ENCODE results near the gene PGRMC1.
"Not testable (repeated sequence)": the region's sequence is repeated elsewhere in the genome, so short reads cannot be mapped to it uniquely, and the experiment has no call there.

PGRMC1 gene

GRCh38 chrX:119249891-119250290 is 13.8 kb downstream of the PGRMC1 start:
- H3K4me1 ChIP-seq (ENCODE audit: insufficient read depth, insufficient read length) = no peaks in the 10 kb centered on the region
- no peaks in the 10 kb centered on the region for H3K9me3 ChIP-seq (ENCODE audit: insufficient read depth, low read length)
- DNase-seq (ENCODE audit: low read depth, low spot score) = no peak
- H3K9ac ChIP-seq (ENCODE audit: insufficient read length, low read depth) = no peak overlapping the region
- no peak overlapping the region for H3K4me3 ChIP-seq (ENCODE audit: insufficient read length, low read depth)
- TF ChIP-seq SUZ12 (IDR thresholded peaks at IDR 0.05; ENCODE audit: extremely low read depth, insufficient read depth, insufficient read length) = no peak
- no peak for TF ChIP-seq YY1 (IDR thresholded peaks at IDR 0.05; ENCODE audit: insufficient read depth, insufficient read length)
- no peak for TF ChIP-seq ZNF274 (IDR thresholded peaks at IDR 0.05; ENCODE audit: low read depth, low read length)
- no peaks in the 10 kb centered on the region for H3K27me3 ChIP-seq (ENCODE audit: insufficient read depth, insufficient read length)
- peaks cover 19% of the 10 kb centered on the region for H3K36me3 ChIP-seq (ENCODE audit: insufficient read depth, insufficient read length, low read length)

GRCh38 chrX:119251386-119251785 is 15.3 kb downstream of the PGRMC1 start:
- H3K4me1 ChIP-seq (ENCODE audit: insufficient read depth, insufficient read length) = no peaks in the 10 kb centered on the region
- no peak overlapping the region for H3K9ac ChIP-seq (ENCODE audit: insufficient read length, low read depth)
- no peak for DNase-seq (ENCODE audit: low read depth, low spot score)
- no peak for TF ChIP-seq SUZ12 (IDR thresholded peaks at IDR 0.05; ENCODE audit: extremely low read depth, insufficient read depth, insufficient read length)
- no peak for TF ChIP-seq YY1 (IDR thresholded peaks at IDR 0.05; ENCODE audit: insufficient read depth, insufficient read length)
- no peak for TF ChIP-seq ZNF274 (IDR thresholded peaks at IDR 0.05; ENCODE audit: low read depth, low read length)
- H3K27me3 ChIP-seq (ENCODE audit: insufficient read depth, insufficient read length) = no peaks in the 10 kb centered on the region
- no peaks in the 10 kb centered on the region for H3K9me3 ChIP-seq (ENCODE audit: insufficient read depth, low read length)
- H3K4me3 ChIP-seq (ENCODE audit: insufficient read length, low read depth) = no peak overlapping the region
- peaks cover 7% of the 10 kb centered on the region for H3K36me3 ChIP-seq (ENCODE audit: insufficient read depth, insufficient read length, low read length)

GRCh38 chrX:119252716-119253115 is 16.6 kb downstream of the PGRMC1 start:
- Histone ChIP-seq H3K4me3 (ENCODE audit: insufficient read length, low read depth) (no peak overlapping the region), H3K4me1 (ENCODE audit: insufficient read depth, insufficient read length) (no peaks in the 10 kb centered on the region), H3K27me3 (ENCODE audit: insufficient read depth, insufficient read length) (no peaks in the 10 kb centered on the region), H3K9ac (ENCODE audit: insufficient read length, low read depth) (no peak overlapping the region), H3K9me3 (ENCODE audit: insufficient read depth, low read length) (no peaks in the 10 kb centered on the region), H3K36me3 (ENCODE audit: insufficient read depth, insufficient read length, low read length) (peaks cover 4% of the 10 kb centered on the region)
- TF ChIP-seq ZNF274 (IDR thresholded peaks at IDR 0.05; ENCODE audit: low read depth, low read length) (no peak), YY1 (IDR thresholded peaks at IDR 0.05; ENCODE audit: insufficient read depth, insufficient read length) (no peak), SUZ12 (IDR thresholded peaks at IDR 0.05; ENCODE audit: extremely low read depth, insufficient read depth, insufficient read length) (no peak)
- DNase-seq (ENCODE audit: low read depth, low spot score) = no peak

GRCh38 chrX:119266364-119266995 is 30.4 kb downstream of the PGRMC1 start:
- no peaks in the 10 kb centered on the region for H3K27me3 ChIP-seq (ENCODE audit: insufficient read depth, insufficient read length)
- TF ChIP-seq SUZ12 (IDR thresholded peaks at IDR 0.05; ENCODE audit: extremely low read depth, insufficient read depth, insufficient read length) (no peak), YY1 (IDR thresholded peaks at IDR 0.05; ENCODE audit: insufficient read depth, insufficient read length) (no peak), ZNF274 (IDR thresholded peaks at IDR 0.05; ENCODE audit: low read depth, low read length) (no peak)
- no peak for DNase-seq (ENCODE audit: low read depth, low spot score)
- H3K9ac ChIP-seq (ENCODE audit: insufficient read length, low read depth) = no peak overlapping the region
- no peaks in the 10 kb centered on the region for H3K4me1 ChIP-seq (ENCODE audit: insufficient read depth, insufficient read length)
- no peaks in the 10 kb centered on the region for H3K9me3 ChIP-seq (ENCODE audit: insufficient read depth, low read length)
- no peaks in the 10 kb centered on the region for H3K36me3 ChIP-seq (ENCODE audit: insufficient read depth, insufficient read length, low read length)
- H3K4me3 ChIP-seq (ENCODE audit: insufficient read length, low read depth) = no peak overlapping the region

- not testable (repeated sequence) for H3K4me3 ChIP-seq (ENCODE audit: insufficient read length, low read depth); DNase-seq (ENCODE audit: low read depth, low spot score); H3K36me3 ChIP-seq (ENCODE audit: insufficient read depth, insufficient read length, low read length); H3K9ac ChIP-seq (ENCODE audit: insufficient read length, low read depth); H3K9me3 ChIP-seq (ENCODE audit: insufficient read depth, low read length); H3K4me1 ChIP-seq (ENCODE audit: insufficient read depth, insufficient read length); H3K27me3 ChIP-seq (ENCODE audit: insufficient read depth, insufficient read length)
Observed at GRCh38 chrX:119267115-119267514, 31.0 kb downstream of the PGRMC1 start.

- H3K4me3 ChIP-seq (ENCODE audit: insufficient read length, low read depth) = no peak overlapping the region
- no peak for DNase-seq (ENCODE audit: low read depth, low spot score)
- TF ChIP-seq YY1 (IDR thresholded peaks at IDR 0.05; ENCODE audit: insufficient read depth, insufficient read length) (no peak), SUZ12 (IDR thresholded peaks at IDR 0.05; ENCODE audit: extremely low read depth, insufficient read depth, insufficient read length) (no peak), ZNF274 (IDR thresholded peaks at IDR 0.05; ENCODE audit: low read depth, low read length) (no peak)
- H3K9me3 ChIP-seq (ENCODE audit: insufficient read depth, low read length) = peaks cover 5% of the 10 kb centered on the region; the same call in 1 of the 2 replicates
- no peaks in the 10 kb centered on the region for H3K4me1 ChIP-seq (ENCODE audit: insufficient read depth, insufficient read length)
- H3K9ac ChIP-seq (ENCODE audit: insufficient read length, low read depth) = no peak overlapping the region
- no peaks in the 10 kb centered on the region for H3K27me3 ChIP-seq (ENCODE audit: insufficient read depth, insufficient read length)
- H3K36me3 ChIP-seq (ENCODE audit: insufficient read depth, insufficient read length, low read length) = no peaks in the 10 kb centered on the region
Observed at GRCh38 chrX:119272882-119273419, 36.9 kb downstream of the PGRMC1 start.

- H3K27me3 ChIP-seq (ENCODE audit: insufficient read depth, insufficient read length) = no peaks in the 10 kb centered on the region
- H3K4me3 ChIP-seq (ENCODE audit: insufficient read length, low read depth) = no peak overlapping the region
- no peaks in the 10 kb centered on the region for H3K4me1 ChIP-seq (ENCODE audit: insufficient read depth, insufficient read length)
- no peak overlapping the region for H3K9ac ChIP-seq (ENCODE audit: insufficient read length, low read depth)
- no peak for DNase-seq (ENCODE audit: low read depth, low spot score)
- TF ChIP-seq YY1 (IDR thresholded peaks at IDR 0.05; ENCODE audit: insufficient read depth, insufficient read length) = no peak
- TF ChIP-seq SUZ12 (IDR thresholded peaks at IDR 0.05; ENCODE audit: extremely low read depth, insufficient read depth, insufficient read length) = no peak
- TF ChIP-seq ZNF274 (IDR thresholded peaks at IDR 0.05; ENCODE audit: low read depth, low read length) = no peak
- H3K9me3 ChIP-seq (ENCODE audit: insufficient read depth, low read length) = peaks cover 5% of the 10 kb centered on the region; the same call in 1 of the 2 replicates
- H3K36me3 ChIP-seq (ENCODE audit: insufficient read depth, insufficient read length, low read length) = no peaks in the 10 kb centered on the region
Observed at GRCh38 chrX:119273420-119274192, 37.5 kb downstream of the PGRMC1 start.

- H3K9ac ChIP-seq (ENCODE audit: insufficient read length, low read depth); H3K4me3 ChIP-seq (ENCODE audit: insufficient read length, low read depth); H3K27me3 ChIP-seq (ENCODE audit: insufficient read depth, insufficient read length); H3K9me3 ChIP-seq (ENCODE audit: insufficient read depth, low read length); H3K4me1 ChIP-seq (ENCODE audit: insufficient read depth, insufficient read length); H3K36me3 ChIP-seq (ENCODE audit: insufficient read depth, insufficient read length, low read length); DNase-seq (ENCODE audit: low read depth, low spot score): not testable (repeated sequence)
Observed at GRCh38 chrX:119282347-119282746, 46.3 kb downstream of the PGRMC1 start.
